ENCODE measurements around the gene PKN2. TPM values are rescaled to one million over a fixed set of nuclear protein-coding genes. Genes with fewer than 3 reads are reported as not detected.
"Not testable (repeated sequence)": the region's sequence is repeated elsewhere in the genome, so short reads cannot be mapped to it uniquely, and the experiment has no call there.

Gene PKN2
- total RNA-seq, 1 experiment from 2014 or later: 32.6 TPM

DNA sequence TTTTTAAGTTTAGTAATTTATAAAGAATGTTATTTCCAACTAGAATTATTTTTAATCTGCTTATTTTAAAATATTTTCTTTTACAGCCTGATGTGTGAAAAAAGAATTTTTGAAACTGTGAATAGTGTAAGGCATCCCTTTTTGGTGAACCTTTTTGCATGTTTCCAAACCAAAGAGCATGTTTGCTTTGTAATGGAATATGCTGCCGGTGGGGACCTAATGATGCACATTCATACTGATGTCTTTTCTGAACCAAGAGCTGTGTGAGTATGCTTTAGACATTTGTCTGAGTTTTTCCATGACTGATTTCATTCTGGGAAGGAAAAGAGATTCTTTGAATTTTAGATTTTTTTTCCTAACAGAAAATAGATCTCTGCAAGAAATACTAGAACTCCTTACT, 129.4 kb downstream of the PKN2 start (continued):
- TF ChIP-seq, protein P1, sequence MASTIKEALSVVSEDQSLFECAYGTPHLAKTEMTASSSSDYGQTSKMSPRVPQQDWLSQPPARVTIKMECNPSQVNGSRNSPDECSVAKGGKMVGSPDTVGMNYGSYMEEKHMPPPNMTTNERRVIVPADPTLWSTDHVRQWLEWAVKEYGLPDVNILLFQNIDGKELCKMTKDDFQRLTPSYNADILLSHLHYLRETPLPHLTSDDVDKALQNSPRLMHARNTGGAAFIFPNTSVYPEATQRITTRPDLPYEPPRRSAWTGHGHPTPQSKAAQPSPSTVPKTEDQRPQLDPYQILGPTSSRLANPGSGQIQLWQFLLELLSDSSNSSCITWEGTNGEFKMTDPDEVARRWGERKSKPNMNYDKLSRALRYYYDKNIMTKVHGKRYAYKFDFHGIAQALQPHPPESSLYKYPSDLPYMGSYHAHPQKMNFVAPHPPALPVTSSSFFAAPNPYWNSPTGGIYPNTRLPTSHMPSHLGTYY (CRISPR knock-in tag; IDR thresholded peaks at IDR 0.05): no peak
- TF ChIP-seq, protein P2, sequence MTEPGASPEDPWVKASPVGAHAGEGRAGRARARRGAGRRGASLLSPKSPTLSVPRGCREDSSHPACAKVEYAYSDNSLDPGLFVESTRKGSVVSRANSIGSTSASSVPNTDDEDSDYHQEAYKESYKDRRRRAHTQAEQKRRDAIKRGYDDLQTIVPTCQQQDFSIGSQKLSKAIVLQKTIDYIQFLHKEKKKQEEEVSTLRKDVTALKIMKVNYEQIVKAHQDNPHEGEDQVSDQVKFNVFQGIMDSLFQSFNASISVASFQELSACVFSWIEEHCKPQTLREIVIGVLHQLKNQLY (CRISPR knock-in tag; IDR thresholded peaks at IDR 0.05): no peak
- no peak for TF ChIP-seq ATF1 (CRISPR knock-in tag; IDR thresholded peaks at IDR 0.05)

DNA sequence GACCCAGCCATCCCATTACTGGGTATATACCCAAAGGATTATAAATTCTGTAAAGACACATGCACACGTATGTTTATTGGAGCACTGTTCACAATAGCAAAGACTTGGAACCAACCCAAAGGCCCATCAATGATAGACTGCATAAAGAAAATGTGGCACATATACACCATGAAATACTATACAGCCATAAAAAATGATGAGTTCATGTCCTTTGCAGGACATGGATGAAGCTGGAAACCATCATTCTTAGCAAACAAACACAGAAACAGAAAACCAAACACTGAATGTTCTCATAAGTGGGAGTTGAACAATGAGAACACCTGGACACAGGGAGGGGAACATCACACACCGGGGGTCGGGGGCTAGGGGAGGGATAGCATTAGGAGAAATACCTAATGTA, 135.6 kb downstream of the PKN2 start:
- CTCF ChIA-PET; ATAC-seq; POLR2A ChIA-PET; DNase-seq (ENCODE audit: low spot score); H3K27me3 Mint-ChIP-seq (ENCODE audit: low read depth); H3K4me1 Mint-ChIP-seq; H3K4me3 Mint-ChIP-seq; H3K27ac Mint-ChIP-seq: not testable (repeated sequence)
- Mint-ChIP-seq H3K9me3 (peaks cover 11% of the 10 kb centered on the region), H3K36me3 (peaks cover 32% of the 10 kb centered on the region)

DNA sequence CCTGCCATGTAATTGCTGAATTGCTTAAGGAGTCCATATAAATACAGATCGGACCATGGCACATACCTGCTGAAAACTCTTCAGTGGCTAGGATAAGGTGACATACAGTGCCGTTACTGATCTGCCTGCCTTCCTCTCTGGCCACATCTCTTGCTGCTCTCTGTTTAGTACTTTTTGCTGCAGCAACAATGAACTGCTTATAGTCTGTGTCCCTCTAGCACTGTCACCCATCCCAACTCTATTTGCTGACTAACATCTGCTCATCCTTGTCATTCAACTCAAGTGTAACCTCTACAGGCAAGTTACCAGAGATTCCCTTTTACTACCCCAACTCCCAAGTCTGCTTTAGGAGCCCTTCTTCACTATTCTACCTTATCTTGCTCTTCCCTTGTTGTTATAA, 141.6 kb downstream of the PKN2 start:
- H3K36me3 Mint-ChIP-seq: peaks cover 4% of the 10 kb centered on the region
- no peak overlapping the region for H3K4me3 Mint-ChIP-seq
- ATAC-seq: no peak
- no peak for DNase-seq (ENCODE audit: low spot score)
- CTCF ChIA-PET: no interaction called here
- no peaks in the 10 kb centered on the region for H3K9me3 Mint-ChIP-seq
- H3K27ac Mint-ChIP-seq: no peak overlapping the region
- H3K27me3 Mint-ChIP-seq (ENCODE audit: low read depth): no peaks in the 10 kb centered on the region
- peaks cover 9% of the 10 kb centered on the region for H3K4me1 Mint-ChIP-seq
- TF ChIP-seq ZNF232 (CRISPR knock-in tag; IDR thresholded peaks at IDR 0.05) (no peak), JAZF1 (CRISPR knock-in tag; IDR thresholded peaks at IDR 0.05) (no peak), NR3C1 (CRISPR knock-in tag; conservative IDR thresholded peaks at IDR 0.05; ENCODE audit: low read depth) (no peak), TEAD1 (CRISPR knock-in tag; IDR thresholded peaks at IDR 0.05) (no peak), ESRRA (CRISPR knock-in tag; IDR thresholded peaks at IDR 0.05; ENCODE audit: borderline replicate concordance) (no peak), EMX1 (CRISPR knock-in tag; IDR thresholded peaks at IDR 0.05) (no peak), NFATC4 (CRISPR knock-in tag; IDR thresholded peaks at IDR 0.05) (no peak), ZBTB21 (CRISPR knock-in tag; IDR thresholded peaks at IDR 0.05; ENCODE audit: borderline replicate concordance) (no peak)
- TF ChIP-seq, protein P3, sequence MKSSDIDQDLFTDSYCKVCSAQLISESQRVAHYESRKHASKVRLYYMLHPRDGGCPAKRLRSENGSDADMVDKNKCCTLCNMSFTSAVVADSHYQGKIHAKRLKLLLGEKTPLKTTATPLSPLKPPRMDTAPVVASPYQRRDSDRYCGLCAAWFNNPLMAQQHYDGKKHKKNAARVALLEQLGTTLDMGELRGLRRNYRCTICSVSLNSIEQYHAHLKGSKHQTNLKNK (CRISPR knock-in tag; IDR thresholded peaks at IDR 0.05): no peak
- TF ChIP-seq, protein P4, sequence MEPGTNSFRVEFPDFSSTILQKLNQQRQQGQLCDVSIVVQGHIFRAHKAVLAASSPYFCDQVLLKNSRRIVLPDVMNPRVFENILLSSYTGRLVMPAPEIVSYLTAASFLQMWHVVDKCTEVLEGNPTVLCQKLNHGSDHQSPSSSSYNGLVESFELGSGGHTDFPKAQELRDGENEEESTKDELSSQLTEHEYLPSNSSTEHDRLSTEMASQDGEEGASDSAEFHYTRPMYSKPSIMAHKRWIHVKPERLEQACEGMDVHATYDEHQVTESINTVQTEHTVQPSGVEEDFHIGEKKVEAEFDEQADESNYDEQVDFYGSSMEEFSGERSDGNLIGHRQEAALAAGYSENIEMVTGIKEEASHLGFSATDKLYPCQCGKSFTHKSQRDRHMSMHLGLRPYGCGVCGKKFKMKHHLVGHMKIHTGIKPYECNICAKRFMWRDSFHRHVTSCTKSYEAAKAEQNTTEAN (CRISPR knock-in tag; IDR thresholded peaks at IDR 0.05): no peak
- POLR2A ChIA-PET: no interaction called here

DNA sequence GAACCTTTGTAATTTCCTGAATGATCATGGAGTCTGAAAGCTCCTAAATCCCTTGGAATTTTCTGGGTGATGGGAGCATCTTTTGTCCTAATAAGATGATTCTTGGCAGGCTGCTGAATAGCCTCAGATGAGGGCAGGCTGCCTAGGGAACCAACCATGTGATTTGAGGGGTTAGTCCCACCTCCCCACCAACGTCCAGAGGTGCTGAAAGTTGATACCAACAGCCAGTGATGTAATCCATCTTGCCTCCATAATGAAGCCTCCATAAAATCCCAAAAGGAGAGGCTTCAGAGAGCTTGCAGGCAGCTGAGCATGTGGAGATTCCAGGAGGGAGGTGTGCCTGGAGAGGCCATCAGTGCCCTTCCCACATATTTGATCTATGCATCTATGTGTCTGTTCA, 163.6 kb downstream of the PKN2 start:
- no peak for DNase-seq (ENCODE audit: low spot score)
- no peak overlapping the region for H3K27ac Mint-ChIP-seq
- H3K9me3 Mint-ChIP-seq: no peaks in the 10 kb centered on the region
- ChIA-PET CTCF (interaction anchor here (0.9 kb wide), 1 partner anchor 110 kb away, joined by 3 read pairs; no protein-coding TSS in a partner anchor), POLR2A (no interaction called here)
- peak; percentile 90 for ATAC-seq
- no peaks in the 10 kb centered on the region for H3K36me3 Mint-ChIP-seq
- no peaks in the 10 kb centered on the region for H3K27me3 Mint-ChIP-seq (ENCODE audit: low read depth)
- H3K4me3 Mint-ChIP-seq: no peak overlapping the region
- H3K4me1 Mint-ChIP-seq: peaks cover 8% of the 10 kb centered on the region; the same call in 1 of the 2 replicates
- TF ChIP-seq, protein P5, sequence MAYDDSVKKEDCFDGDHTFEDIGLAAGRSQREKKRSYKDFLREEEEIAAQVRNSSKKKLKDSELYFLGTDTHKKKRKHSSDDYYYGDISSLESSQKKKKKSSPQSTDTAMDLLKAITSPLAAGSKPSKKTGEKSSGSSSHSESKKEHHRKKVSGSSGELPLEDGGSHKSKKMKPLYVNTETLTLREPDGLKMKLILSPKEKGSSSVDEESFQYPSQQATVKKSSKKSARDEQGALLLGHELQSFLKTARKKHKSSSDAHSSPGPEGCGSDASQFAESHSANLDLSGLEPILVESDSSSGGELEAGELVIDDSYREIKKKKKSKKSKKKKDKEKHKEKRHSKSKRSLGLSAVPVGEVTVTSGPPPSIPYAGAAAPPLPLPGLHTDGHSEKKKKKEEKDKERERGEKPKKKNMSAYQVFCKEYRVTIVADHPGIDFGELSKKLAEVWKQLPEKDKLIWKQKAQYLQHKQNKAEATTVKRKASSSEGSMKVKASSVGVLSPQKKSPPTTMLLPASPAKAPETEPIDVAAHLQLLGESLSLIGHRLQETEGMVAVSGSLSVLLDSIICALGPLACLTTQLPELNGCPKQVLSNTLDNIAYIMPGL (CRISPR knock-in tag; IDR thresholded peaks at IDR 0.05): no peak
- TF ChIP-seq TCF7 (CRISPR knock-in tag; IDR thresholded peaks at IDR 0.05; ENCODE audit: low read depth): no peak
- TF ChIP-seq PRRX2 (CRISPR knock-in tag; IDR thresholded peaks at IDR 0.05): no peak
- no peak for TF ChIP-seq EMX1 (CRISPR knock-in tag; IDR thresholded peaks at IDR 0.05)
- TF ChIP-seq SMAD3 (CRISPR knock-in tag; IDR thresholded peaks at IDR 0.05; ENCODE audit: borderline replicate concordance): no peak
- no peak for TF ChIP-seq CBFB (CRISPR knock-in tag; IDR thresholded peaks at IDR 0.05; ENCODE audit: low read depth)
- no peak for TF ChIP-seq KAT7 (CRISPR knock-in tag; IDR thresholded peaks at IDR 0.05; ENCODE audit: borderline replicate concordance)
- TF ChIP-seq ATF1 (CRISPR knock-in tag; IDR thresholded peaks at IDR 0.05): no peak
- TF ChIP-seq, protein P6, sequence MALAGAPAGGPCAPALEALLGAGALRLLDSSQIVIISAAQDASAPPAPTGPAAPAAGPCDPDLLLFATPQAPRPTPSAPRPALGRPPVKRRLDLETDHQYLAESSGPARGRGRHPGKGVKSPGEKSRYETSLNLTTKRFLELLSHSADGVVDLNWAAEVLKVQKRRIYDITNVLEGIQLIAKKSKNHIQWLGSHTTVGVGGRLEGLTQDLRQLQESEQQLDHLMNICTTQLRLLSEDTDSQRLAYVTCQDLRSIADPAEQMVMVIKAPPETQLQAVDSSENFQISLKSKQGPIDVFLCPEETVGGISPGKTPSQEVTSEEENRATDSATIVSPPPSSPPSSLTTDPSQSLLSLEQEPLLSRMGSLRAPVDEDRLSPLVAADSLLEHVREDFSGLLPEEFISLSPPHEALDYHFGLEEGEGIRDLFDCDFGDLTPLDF (CRISPR knock-in tag; IDR thresholded peaks at IDR 0.05): no peak
- no peak for TF ChIP-seq MYBL2 (CRISPR knock-in tag; IDR thresholded peaks at IDR 0.05)

All from WTC11 (cell line).